SJCRH30 (cell line): ENCODE data around the gene BCL11B. TPM values are rescaled to one million over a fixed set of nuclear protein-coding genes. Genes with fewer than 3 reads are reported as not detected.

Experiments used
- DNase-seq, 2 experiments: peaks; one replicate each; pipeline ENCODE4 v3.0.0-alpha.2; 2015 to 2020
- H3K27ac ChIP-seq: fragments of 250-450 bp; sonication (Bioruptor Pico); 2 replicates; pipeline ENCODE4 v1.5.1; 2020; ENCODE audit warnings: mild to moderate bottlenecking, moderate library complexity
- H3K27me3 ChIP-seq: fragments of 250-450 bp; sonication (Bioruptor Pico); 2 replicates; pipeline ENCODE4 v1.5.1; 2020; ENCODE audit warnings: mild to moderate bottlenecking, moderate library complexity
- H3K36me3 ChIP-seq: fragments of 250-450 bp; sonication (Bioruptor Pico); 2 replicates; pipeline ENCODE4 v1.5.1; 2020; ENCODE audit warnings: mild to moderate bottlenecking, moderate library complexity
- H3K4me1 ChIP-seq: fragments of 250-450 bp; sonication (Bioruptor Pico); 2 replicates; pipeline ENCODE4 v1.5.1; 2020; ENCODE audit warnings: mild to moderate bottlenecking, moderate library complexity
- H3K4me3 ChIP-seq: fragments of 250-450 bp; sonication (Bioruptor Pico); 2 replicates; pipeline ENCODE4 v1.5.1; 2020; ENCODE audit warnings: mild to moderate bottlenecking, moderate library complexity
- H3K9me3 ChIP-seq: fragments of 250-450 bp; sonication (Bioruptor Pico); replicated peaks from 2 replicates; pipeline ENCODE4 v1.5.1; 2020; ENCODE audit warnings: mild to moderate bottlenecking, moderate library complexity
- total RNA-seq: library from RNA; depleted of rRNA; stranded (reverse); fragments of >200 nt; shearing (Covaris generic); gene quantifications from 2 replicates; pipeline ENCODE4 v1.2.3, GENCODE V29; 2014

The BCL11B gene
- total RNA-seq, 1 experiment from 2014 or later: 2.2 TPM

GRCh38 chr14:99181804-99182520 lies 90.0 kb downstream of the BCL11B start:
- no peaks in the 10 kb centered on the region for H3K4me1 ChIP-seq
- no peak for DNase-seq
- H3K36me3 ChIP-seq: no peaks in the 10 kb centered on the region
- H3K4me3 ChIP-seq: no peak overlapping the region
- H3K9me3 ChIP-seq: no peaks in the 10 kb centered on the region
- H3K27me3 ChIP-seq: no peaks in the 10 kb centered on the region
- H3K27ac ChIP-seq: no peak overlapping the region

GRCh38 chr14:99181241-99181640 lies 90.8 kb downstream of the BCL11B start:
- Histone ChIP-seq H3K9me3 (no peaks in the 10 kb centered on the region), H3K4me3 (no peak overlapping the region), H3K4me1 (no peaks in the 10 kb centered on the region), H3K27me3 (no peaks in the 10 kb centered on the region), H3K36me3 (no peaks in the 10 kb centered on the region), H3K27ac (no peak overlapping the region)
- no peak for DNase-seq

GRCh38 chr14:99179946-99180345 lies 92.1 kb downstream of the BCL11B start:
- H3K36me3 ChIP-seq: no peaks in the 10 kb centered on the region
- no peaks in the 10 kb centered on the region for H3K4me1 ChIP-seq
- no peak overlapping the region for H3K4me3 ChIP-seq
- H3K27ac ChIP-seq: no peak overlapping the region
- H3K9me3 ChIP-seq: no peaks in the 10 kb centered on the region
- DNase-seq: no peak
- no peaks in the 10 kb centered on the region for H3K27me3 ChIP-seq

GRCh38 chr14:99179506-99179905 lies 92.5 kb downstream of the BCL11B start:
- H3K27me3 ChIP-seq: no peaks in the 10 kb centered on the region
- H3K9me3 ChIP-seq: no peaks in the 10 kb centered on the region
- H3K4me3 ChIP-seq: no peak overlapping the region
- H3K36me3 ChIP-seq: no peaks in the 10 kb centered on the region
- H3K4me1 ChIP-seq: no peaks in the 10 kb centered on the region
- DNase-seq: no peak
- no peak overlapping the region for H3K27ac ChIP-seq

DNA sequence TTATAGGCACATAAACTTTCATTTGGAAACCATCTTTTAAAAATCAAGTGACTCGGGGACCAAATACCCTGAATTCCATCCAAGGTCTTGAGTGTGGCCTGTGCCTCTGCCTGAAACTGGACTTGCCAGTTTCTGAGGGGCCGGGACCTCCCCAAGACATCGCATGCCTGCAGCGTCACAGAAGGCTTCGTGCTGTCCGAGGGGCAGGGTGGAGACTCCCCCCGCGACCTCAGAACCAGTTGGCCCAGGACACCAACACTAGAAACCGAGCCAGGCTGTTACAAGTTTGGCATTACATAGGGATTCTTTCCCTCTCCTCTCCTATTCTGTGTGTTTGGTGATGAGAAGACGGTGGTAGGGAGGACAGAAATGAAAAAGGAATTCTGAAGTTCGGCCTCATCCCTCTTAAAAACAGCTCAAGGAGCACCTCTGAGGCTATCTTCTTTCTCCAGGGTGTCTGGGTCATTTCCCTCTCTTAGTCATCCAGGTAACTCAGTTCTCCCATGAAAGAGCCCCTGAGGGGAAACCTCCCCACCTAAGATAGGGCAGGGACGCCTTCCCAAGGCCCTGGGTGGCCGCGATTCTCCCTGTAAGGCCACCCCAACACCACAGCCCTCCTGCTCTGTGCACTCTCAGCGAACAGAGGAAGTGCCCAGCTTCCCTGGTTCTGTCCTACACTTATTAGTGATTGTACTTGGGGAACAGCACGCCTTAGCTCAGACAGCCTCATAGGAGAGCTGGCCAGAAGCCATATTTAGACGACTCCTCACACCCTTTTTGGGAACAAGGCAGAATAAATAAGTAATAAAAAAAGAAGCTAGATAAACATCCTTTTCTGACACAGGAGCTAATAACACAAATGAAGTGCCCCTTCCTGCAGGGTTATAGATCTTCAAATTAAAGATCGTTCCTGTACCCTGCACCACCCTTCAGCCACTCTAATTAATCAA lies 93.8 kb downstream of the BCL11B start:
- Histone ChIP-seq H3K36me3 (no peaks in the 10 kb centered on the region), H3K4me1 (no peaks in the 10 kb centered on the region), H3K27me3 (no peaks in the 10 kb centered on the region), H3K27ac (no peak overlapping the region), H3K4me3 (no peak overlapping the region), H3K9me3 (no peaks in the 10 kb centered on the region)
- no peak for DNase-seq

DNA sequence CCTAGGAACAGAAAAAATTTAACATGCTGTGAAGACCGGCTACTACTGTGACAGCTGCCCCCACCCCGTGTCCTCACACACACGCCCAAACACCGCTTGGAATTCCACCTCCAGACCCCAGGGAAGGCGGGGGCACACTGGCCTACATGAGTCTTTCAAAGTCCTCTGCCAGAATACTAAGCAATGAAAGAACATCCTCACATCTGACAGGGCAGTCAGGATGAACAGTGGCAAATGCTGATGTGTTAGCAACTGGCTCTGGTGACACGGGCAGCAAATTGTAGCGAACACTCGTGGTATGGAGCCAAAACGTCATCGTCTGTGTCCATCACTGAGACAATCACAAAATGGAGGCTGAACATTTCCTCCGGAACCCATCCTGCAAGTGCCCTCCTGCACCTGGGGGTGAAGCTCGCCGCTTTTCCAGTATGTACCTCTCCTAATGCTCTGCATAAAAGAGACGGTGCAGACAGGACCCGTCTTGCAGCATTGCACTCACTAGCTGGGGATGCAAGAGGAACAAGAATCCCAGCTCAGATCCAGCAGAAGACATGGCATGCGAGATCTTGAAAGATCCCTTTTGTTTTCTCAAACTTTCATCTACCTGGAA lies 94.8 kb downstream of the BCL11B start:
- no peaks in the 10 kb centered on the region for H3K9me3 ChIP-seq
- no peaks in the 10 kb centered on the region for H3K4me1 ChIP-seq
- H3K36me3 ChIP-seq: no peaks in the 10 kb centered on the region
- DNase-seq: no peak
- H3K27me3 ChIP-seq: no peaks in the 10 kb centered on the region
- no peak overlapping the region for H3K27ac ChIP-seq
- no peak overlapping the region for H3K4me3 ChIP-seq

- no peaks in the 10 kb centered on the region for H3K27me3 ChIP-seq
- H3K4me1 ChIP-seq: no peaks in the 10 kb centered on the region
- no peaks in the 10 kb centered on the region for H3K36me3 ChIP-seq
- no peak overlapping the region for H3K4me3 ChIP-seq
- H3K27ac ChIP-seq: no peak overlapping the region
- no peaks in the 10 kb centered on the region for H3K9me3 ChIP-seq
- no peak for DNase-seq
Measured at GRCh38 chr14:99176156-99176945, 95.6 kb downstream of the BCL11B start.

- no peak overlapping the region for H3K27ac ChIP-seq
- no peak for DNase-seq
- no peaks in the 10 kb centered on the region for H3K9me3 ChIP-seq
- H3K27me3 ChIP-seq: no peaks in the 10 kb centered on the region
- no peak overlapping the region for H3K4me3 ChIP-seq
- no peaks in the 10 kb centered on the region for H3K36me3 ChIP-seq
- no peaks in the 10 kb centered on the region for H3K4me1 ChIP-seq
Measured at GRCh38 chr14:99175331-99176155, 96.5 kb downstream of the BCL11B start.

DNA sequence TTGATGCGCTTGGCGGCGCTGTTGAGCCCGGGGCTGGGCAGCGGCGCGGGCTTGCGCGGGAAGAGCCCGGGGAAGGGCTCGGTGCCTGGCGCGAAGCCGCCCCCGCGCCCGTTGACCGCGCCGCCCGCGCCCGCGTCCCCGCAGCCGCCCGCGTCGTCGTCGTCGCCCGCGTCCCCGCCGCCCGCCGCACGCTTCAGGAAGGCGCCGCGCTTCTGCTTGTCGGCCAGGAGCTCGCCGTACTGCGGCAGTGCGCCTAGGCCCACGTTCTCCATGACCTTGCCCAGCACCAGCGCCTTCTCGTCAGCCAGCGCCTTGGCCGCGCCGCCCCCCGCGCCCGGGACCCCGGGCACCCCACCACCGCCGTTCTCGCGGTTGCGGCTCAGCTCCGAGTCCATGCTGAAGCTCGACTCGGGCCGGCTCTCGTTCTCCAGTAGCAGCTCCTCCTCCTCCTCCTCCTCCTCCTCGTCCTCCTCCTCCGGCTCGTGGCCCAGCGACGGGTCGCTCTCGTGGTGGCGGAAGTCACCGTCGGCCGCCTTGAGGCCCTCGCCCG lies 97.2 kb downstream of the BCL11B start:
- no peaks in the 10 kb centered on the region for H3K36me3 ChIP-seq
- no peak overlapping the region for H3K27ac ChIP-seq
- H3K4me1 ChIP-seq: no peaks in the 10 kb centered on the region
- no peak overlapping the region for H3K4me3 ChIP-seq
- DNase-seq: no peak
- H3K9me3 ChIP-seq: no peaks in the 10 kb centered on the region
- no peaks in the 10 kb centered on the region for H3K27me3 ChIP-seq

DNA sequence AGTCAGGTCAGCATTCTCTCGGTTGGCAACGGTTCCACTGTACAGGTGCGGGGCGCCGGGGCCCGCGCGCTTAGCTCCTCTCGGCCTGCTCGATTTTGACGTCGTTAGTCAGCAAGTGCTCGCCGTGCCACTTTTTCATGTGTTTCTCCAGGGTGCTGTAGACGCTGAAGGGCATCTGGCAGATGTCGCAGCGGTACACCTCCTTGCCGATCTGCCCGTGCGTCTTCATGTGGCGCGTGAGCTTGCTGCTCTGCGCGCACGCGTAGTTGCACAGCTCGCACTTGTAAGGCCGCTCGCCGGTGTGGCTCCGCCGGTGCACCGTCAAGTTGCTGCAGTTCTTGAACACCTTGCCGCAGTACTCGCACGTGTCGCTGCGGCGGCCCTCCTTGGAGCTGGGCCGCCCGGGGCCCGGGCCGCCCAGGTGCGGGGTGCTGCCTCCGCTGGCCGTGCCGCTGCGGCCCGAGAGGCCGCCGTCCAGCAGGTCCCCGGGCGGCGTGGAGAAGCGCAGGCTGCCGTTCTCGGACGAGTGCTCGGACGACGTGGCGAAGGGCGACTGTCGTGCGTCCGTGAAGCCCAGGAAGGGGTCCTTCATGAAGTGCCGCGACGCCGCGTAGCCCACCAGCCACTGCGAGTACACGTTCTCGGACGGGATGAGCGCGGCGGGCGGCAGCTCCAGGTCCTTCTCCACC lies 97.8 kb downstream of the BCL11B start:
- DNase-seq: no peak
- no peak overlapping the region for H3K27ac ChIP-seq
- no peaks in the 10 kb centered on the region for H3K36me3 ChIP-seq
- H3K9me3 ChIP-seq: no peaks in the 10 kb centered on the region
- no peak overlapping the region for H3K4me3 ChIP-seq
- no peaks in the 10 kb centered on the region for H3K27me3 ChIP-seq
- H3K4me1 ChIP-seq: no peaks in the 10 kb centered on the region

GRCh38 chr14:99173506-99173905 lies 98.5 kb downstream of the BCL11B start:
- H3K27me3 ChIP-seq: no peaks in the 10 kb centered on the region
- H3K9me3 ChIP-seq: no peaks in the 10 kb centered on the region
- no peaks in the 10 kb centered on the region for H3K36me3 ChIP-seq
- H3K27ac ChIP-seq: no peak overlapping the region
- DNase-seq: no peak
- no peaks in the 10 kb centered on the region for H3K4me1 ChIP-seq
- no peak overlapping the region for H3K4me3 ChIP-seq

DNA sequence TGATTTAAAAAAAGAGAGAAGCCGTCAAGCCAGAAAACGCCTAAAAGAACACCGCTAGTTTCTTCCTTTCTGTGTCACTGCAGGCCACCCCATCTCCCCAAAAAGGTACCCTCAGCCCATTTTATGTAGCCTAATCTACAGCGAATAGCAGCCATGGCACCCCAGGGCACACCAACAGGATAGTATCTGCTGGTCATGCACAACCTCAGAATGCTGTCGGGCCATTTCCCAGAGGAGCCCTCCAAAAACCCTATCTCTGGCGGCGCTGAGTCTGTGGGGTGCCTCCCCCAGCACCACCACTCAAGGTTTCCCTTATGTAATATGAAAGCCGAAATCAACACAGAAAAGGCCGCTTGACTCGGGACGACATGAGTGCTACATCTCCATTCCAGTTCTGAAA lies 98.9 kb downstream of the BCL11B start:
- Histone ChIP-seq H3K27me3 (no peaks in the 10 kb centered on the region), H3K36me3 (no peaks in the 10 kb centered on the region), H3K4me3 (no peak overlapping the region), H3K9me3 (no peaks in the 10 kb centered on the region), H3K4me1 (no peaks in the 10 kb centered on the region), H3K27ac (no peak overlapping the region)
- no peak for DNase-seq

- Histone ChIP-seq H3K9me3 (no peaks in the 10 kb centered on the region), H3K4me3 (no peak overlapping the region), H3K27me3 (no peaks in the 10 kb centered on the region), H3K4me1 (no peaks in the 10 kb centered on the region), H3K27ac (no peak overlapping the region), H3K36me3 (no peaks in the 10 kb centered on the region)
- no peak for DNase-seq
Measured at GRCh38 chr14:99171396-99171795, 100.6 kb downstream of the BCL11B start.
